ENCODE measurements around the gene ENTPD8.

The ENTPD8 gene

GRCh38 chr9:137408651-137409405 is 32.3 kb downstream of the ENTPD8 start:
- DNase-seq = no peak

- no peak for DNase-seq
These were observed 33.4 kb downstream of the ENTPD8 start for GRCh38 chr9:137407590-137408300.

GRCh38 chr9:137406876-137407589 is 34.1 kb downstream of the ENTPD8 start:
- peak; percentile 86 for DNase-seq

- DNase-seq = no peak
These were observed 34.9 kb downstream of the ENTPD8 start for GRCh38 chr9:137406085-137406760.

- DNase-seq = peak; percentile 78
These were observed 35.5 kb downstream of the ENTPD8 start for GRCh38 chr9:137405677-137406081.

- no peak for DNase-seq
These were observed 36.1 kb downstream of the ENTPD8 start for GRCh38 chr9:137404961-137405567.

- no peak for DNase-seq
These were observed 37.9 kb downstream of the ENTPD8 start for GRCh38 chr9:137403269-137403668.

- DNase-seq = peak; percentile 46
These were observed 38.4 kb downstream of the ENTPD8 start for GRCh38 chr9:137402746-137403145.

- no peak for DNase-seq
These were observed 42.3 kb downstream of the ENTPD8 start for GRCh38 chr9:137398561-137399468.

GRCh38 chr9:137397675-137398423 is 43.3 kb downstream of the ENTPD8 start:
- no peak for DNase-seq

- no peak for DNase-seq
These were observed 44.4 kb downstream of the ENTPD8 start for GRCh38 chr9:137396634-137397367.

GRCh38 chr9:137396227-137396626 is 44.9 kb downstream of the ENTPD8 start:
- DNase-seq = no peak

- no peak for DNase-seq
These were observed 45.5 kb downstream of the ENTPD8 start for GRCh38 chr9:137395666-137396010.

GRCh38 chr9:137394866-137395665 is 46.1 kb downstream of the ENTPD8 start:
- no peak for DNase-seq

- DNase-seq = no peak
These were observed 47.7 kb downstream of the ENTPD8 start for GRCh38 chr9:137393176-137394150.

- DNase-seq = no peak
These were observed 48.7 kb downstream of the ENTPD8 start for GRCh38 chr9:137392232-137393007.

- DNase-seq = no peak
These were observed 49.8 kb downstream of the ENTPD8 start for GRCh38 chr9:137391411-137391754.
